GM12872 (cell line): ENCODE data around the gene SRP54.

ENCODE experiments used
- CTCF ChIP-seq: IDR thresholded peaks from 3 replicates; pipeline ENCODE4 v1.5.1; 2011; ENCODE audit warnings: low read depth, mild to moderate bottlenecking, low read length, moderate library complexity; ENCODE audit not compliant: insufficient read depth

SRP54 gene

GRCh38 chr14:35043046-35043445 lies 60.3 kb downstream of the SRP54 start:
- TF ChIP-seq CTCF: no peak

- no peak for TF ChIP-seq CTCF
These were observed 62.4 kb downstream of the SRP54 start for GRCh38 chr14:35044939-35045797.

GRCh38 chr14:35045798-35046047 lies 62.9 kb downstream of the SRP54 start:
- no peak for TF ChIP-seq CTCF

GRCh38 chr14:35046048-35046750 lies 63.4 kb downstream of the SRP54 start, which contains the start of gene FAM177A1:
Gene FAM177A1 (plus strand): TSS chr14:35046272. CDS start chr14:35046464, 192 bp downstream.
- TF ChIP-seq CTCF: no peak

- TF ChIP-seq CTCF: no peak
These were observed 64.2 kb downstream of the SRP54 start for GRCh38 chr14:35046751-35047536.

- TF ChIP-seq CTCF: no peak
These were observed 65.3 kb downstream of the SRP54 start for GRCh38 chr14:35047976-35048513.

- TF ChIP-seq CTCF: no peak
These were observed 67.9 kb downstream of the SRP54 start for GRCh38 chr14:35050652-35051051.
